ENCODE data around the gene CLMP. TPM values are rescaled to one million over a fixed set of nuclear protein-coding genes. Genes with fewer than 3 reads are reported as not detected.

The CLMP gene
- total RNA-seq, 1 donor from 2014 or later = 24.2 TPM

DNA sequence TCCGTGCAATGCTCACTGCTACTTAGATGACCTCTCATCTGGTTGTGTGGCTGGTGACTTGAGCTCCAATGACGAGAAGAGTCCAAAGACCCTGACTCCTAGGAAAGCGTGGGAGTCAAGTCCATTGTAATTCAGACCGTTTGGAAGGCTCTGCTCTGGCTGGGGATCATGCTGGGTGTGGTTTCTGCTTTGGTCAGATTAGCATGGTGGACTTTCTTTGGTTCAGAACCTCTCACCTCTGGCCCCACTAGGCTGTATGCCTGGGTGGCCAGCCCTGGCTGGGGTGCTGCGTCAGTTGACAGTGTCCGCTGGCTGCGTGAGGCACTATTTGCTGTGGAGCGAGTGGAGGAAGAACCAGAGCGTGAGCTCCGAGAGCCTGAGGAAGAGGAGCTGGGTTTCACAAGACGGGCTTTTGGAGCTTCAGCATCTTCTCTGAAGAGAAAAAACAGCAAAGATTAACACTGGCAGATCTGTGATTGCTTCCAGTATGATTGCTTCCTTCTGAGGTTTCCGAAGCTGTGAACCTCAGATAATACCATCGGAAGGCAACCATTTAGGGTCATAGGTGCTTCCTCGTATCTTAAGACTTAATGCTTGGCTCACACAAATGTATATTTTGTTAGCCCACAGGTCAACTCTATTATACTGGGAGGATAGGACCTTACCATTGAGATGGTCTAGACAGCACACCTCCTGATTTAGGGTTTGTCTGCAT lies 121.5 kb downstream of the CLMP start:
- Mint-ChIP-seq H3K36me3 (ENCODE audit: unreplicated experiment) (no peaks in the 10 kb centered on the region), H3K4me3 (ENCODE audit: unreplicated experiment) (no peak overlapping the region), H3K9me3 (ENCODE audit: unreplicated experiment) (peaks cover 2% of the 10 kb centered on the region), H3K27me3 (ENCODE audit: unreplicated experiment) (no peaks in the 10 kb centered on the region), H3K27ac (ENCODE audit: unreplicated experiment) (no peak overlapping the region), H3K4me1 (ENCODE audit: low read depth, unreplicated experiment) (no peaks in the 10 kb centered on the region)
- TF ChIP-seq, protein P1, sequence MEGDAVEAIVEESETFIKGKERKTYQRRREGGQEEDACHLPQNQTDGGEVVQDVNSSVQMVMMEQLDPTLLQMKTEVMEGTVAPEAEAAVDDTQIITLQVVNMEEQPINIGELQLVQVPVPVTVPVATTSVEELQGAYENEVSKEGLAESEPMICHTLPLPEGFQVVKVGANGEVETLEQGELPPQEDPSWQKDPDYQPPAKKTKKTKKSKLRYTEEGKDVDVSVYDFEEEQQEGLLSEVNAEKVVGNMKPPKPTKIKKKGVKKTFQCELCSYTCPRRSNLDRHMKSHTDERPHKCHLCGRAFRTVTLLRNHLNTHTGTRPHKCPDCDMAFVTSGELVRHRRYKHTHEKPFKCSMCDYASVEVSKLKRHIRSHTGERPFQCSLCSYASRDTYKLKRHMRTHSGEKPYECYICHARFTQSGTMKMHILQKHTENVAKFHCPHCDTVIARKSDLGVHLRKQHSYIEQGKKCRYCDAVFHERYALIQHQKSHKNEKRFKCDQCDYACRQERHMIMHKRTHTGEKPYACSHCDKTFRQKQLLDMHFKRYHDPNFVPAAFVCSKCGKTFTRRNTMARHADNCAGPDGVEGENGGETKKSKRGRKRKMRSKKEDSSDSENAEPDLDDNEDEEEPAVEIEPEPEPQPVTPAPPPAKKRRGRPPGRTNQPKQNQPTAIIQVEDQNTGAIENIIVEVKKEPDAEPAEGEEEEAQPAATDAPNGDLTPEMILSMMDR (IDR thresholded peaks at IDR 0.05; ENCODE audit: partially characterized antibody, unreplicated experiment) = no peak
- no peak for DNase-seq

DNA sequence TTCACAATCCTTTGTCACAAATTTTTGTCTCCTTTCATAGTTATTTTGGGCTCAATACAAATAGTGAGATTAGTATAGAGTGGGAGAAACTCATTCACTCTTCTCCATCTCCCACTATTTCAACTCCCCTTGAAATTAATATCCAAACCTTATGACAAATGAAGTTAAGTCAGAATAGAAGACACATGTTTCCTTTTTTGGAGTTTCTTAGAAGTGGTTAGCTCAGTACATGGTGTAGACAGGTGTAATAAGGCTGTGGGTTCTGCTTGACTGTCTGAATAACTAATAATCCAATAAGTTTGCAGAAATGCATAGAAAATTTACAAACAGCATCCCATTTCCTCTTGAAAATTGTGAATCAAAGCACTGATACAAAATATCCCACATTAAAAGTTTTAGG lies 122.3 kb downstream of the CLMP start:
- no peak overlapping the region for H3K4me3 Mint-ChIP-seq (ENCODE audit: unreplicated experiment)

DNA sequence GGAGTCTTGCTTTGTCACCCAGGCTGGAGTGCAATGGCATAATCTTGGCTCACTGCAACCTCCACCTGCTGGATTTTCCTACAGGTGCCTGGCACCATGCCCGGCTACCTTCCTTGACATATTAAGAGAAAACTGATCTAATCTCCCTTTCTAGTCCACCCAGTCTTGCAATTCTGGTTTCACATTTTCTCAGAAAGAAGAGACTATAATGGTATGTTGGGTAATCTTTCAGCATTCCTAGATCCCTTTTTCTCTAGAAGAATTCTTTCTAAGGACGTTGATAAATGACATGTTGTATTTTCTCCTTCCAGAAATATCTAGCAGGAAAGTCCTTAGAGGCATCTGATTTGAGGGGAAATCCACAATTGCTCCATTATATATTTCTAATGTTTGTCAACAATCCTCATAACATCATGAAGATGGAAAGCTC lies 122.7 kb downstream of the CLMP start:
- TF ChIP-seq, protein P1 (IDR thresholded peaks at IDR 0.05; ENCODE audit: partially characterized antibody, unreplicated experiment) = no peak
- DNase-seq = no peak
- no peaks in the 10 kb centered on the region for H3K36me3 Mint-ChIP-seq (ENCODE audit: unreplicated experiment)
- no peak overlapping the region for H3K4me3 Mint-ChIP-seq (ENCODE audit: unreplicated experiment)
- H3K27me3 Mint-ChIP-seq (ENCODE audit: unreplicated experiment) = no peaks in the 10 kb centered on the region
- no peak overlapping the region for H3K27ac Mint-ChIP-seq (ENCODE audit: unreplicated experiment)
- peaks cover 2% of the 10 kb centered on the region for H3K9me3 Mint-ChIP-seq (ENCODE audit: unreplicated experiment)
- H3K4me1 Mint-ChIP-seq (ENCODE audit: low read depth, unreplicated experiment) = no peaks in the 10 kb centered on the region

More for the DNA sequence above, 122.3 kb downstream of the CLMP start:
- TF ChIP-seq, protein P1 (IDR thresholded peaks at IDR 0.05; ENCODE audit: partially characterized antibody, unreplicated experiment) = no peak
- Mint-ChIP-seq H3K27me3 (ENCODE audit: unreplicated experiment) (no peaks in the 10 kb centered on the region), H3K36me3 (ENCODE audit: unreplicated experiment) (no peaks in the 10 kb centered on the region), H3K4me1 (ENCODE audit: low read depth, unreplicated experiment) (no peaks in the 10 kb centered on the region), H3K9me3 (ENCODE audit: unreplicated experiment) (peaks cover 2% of the 10 kb centered on the region), H3K27ac (ENCODE audit: unreplicated experiment) (no peak overlapping the region)
- DNase-seq = no peak

DNA sequence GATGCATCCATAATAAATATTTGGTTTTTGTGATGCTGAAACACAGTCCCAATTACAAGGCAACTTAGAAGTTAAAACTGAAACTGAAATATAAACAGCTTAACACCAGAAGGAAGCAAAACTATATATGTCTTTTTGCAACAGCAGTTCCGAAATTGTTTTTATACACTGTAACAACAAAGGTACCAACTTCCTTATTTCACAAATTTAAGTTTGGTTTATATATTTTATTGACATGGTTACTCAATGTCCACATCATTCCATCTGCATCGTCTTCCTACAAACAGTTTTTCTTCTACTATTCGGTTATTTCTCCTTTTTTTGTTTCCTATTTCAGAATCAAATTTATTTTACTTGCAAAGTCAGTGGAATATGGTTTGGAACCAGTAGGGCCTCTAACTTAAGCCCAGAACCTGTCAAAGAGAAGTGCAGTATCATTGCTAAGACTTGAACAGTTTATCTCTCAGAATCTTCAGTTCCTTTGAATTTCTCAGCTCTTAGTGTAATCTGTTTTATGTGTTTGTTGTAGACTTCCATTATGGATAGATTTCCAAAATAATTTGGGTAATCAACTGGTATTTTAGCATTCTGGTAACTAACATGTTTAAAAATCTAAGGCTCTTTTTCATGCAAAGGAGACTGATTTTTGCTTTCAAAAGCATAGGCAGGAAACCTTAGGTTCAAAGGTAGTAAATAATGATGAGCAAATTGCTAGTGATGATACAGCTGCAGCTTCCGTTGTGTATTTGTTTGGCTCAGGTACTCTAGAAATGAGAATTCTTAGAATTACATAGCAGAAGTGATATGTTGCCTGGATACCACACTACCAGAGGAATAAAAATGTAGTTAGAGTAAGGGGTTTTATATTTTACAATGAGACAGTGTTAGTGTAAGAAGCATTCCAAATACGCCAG lies 124.9 kb downstream of the CLMP start:
- peaks cover 2% of the 10 kb centered on the region for H3K4me1 Mint-ChIP-seq (ENCODE audit: low read depth, unreplicated experiment)
- H3K27me3 Mint-ChIP-seq (ENCODE audit: unreplicated experiment) = no peaks in the 10 kb centered on the region
- TF ChIP-seq, protein P1 (IDR thresholded peaks at IDR 0.05; ENCODE audit: partially characterized antibody, unreplicated experiment) = no peak
- no peak overlapping the region for H3K27ac Mint-ChIP-seq (ENCODE audit: unreplicated experiment)
- H3K36me3 Mint-ChIP-seq (ENCODE audit: unreplicated experiment) = no peaks in the 10 kb centered on the region
- H3K4me3 Mint-ChIP-seq (ENCODE audit: unreplicated experiment) = no peak overlapping the region
- H3K9me3 Mint-ChIP-seq (ENCODE audit: unreplicated experiment) = no peaks in the 10 kb centered on the region
- DNase-seq = no peak

All from glutamatergic neuron (in vitro differentiated cells).